Activated T-cell treated with anti-CD3 and anti-CD28 coated beads for 48 hours (primary cell): ENCODE data around the gene TMEM8B.

Experiments
- DNase-seq: peaks from one replicate; pipeline ENCODE4 v3.0.0-alpha.2; 2020; ENCODE audit warnings: low read depth

The TMEM8B gene

GRCh38 chr9:35811381-35812024, 17.5 kb upstream of the TMEM8B start:
- DNase-seq = no peak

- DNase-seq = peak; percentile 87
Measured at GRCh38 chr9:35812025-35812602, 16.9 kb upstream of the TMEM8B start, which contains the start of gene SPAG8. Gene SPAG8 (minus strand): TSS chr9:35812262. CDS start chr9:35812147, 115 bp downstream.

GRCh38 chr9:35813434-35814105, 15.5 kb upstream of the TMEM8B start:
- no peak for DNase-seq

GRCh38 chr9:35814106-35814840, 14.8 kb upstream of the TMEM8B start:
- peak; percentile 28 for DNase-seq

GRCh38 chr9:35814841-35815543, 14.0 kb upstream of the TMEM8B start, which contains the start of gene HINT2:
Gene HINT2 (minus strand): TSS chr9:35815042. CDS start chr9:35814979, 63 bp downstream.
- DNase-seq = peak; percentile 97

DNA sequence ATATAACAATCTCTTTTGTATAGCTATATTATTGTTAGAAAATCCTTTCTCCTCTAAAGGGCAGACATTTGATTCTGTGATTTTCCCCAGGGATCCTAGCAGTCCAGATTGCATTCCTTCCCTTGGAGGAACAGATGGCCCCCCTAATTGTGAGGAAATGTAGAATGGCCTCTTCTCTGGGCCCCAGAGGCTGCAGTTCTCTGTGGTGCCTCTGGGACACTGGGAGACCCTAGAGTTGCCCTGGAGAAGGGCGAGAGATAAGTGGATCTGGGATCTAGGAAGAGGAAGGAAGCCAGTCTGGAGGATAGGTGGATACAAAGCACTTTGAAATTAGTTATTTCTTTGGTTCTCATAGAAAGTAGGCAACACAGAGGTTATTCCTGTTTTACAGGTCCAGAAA, 12.3 kb upstream of the TMEM8B start:
- no peak for DNase-seq

DNA sequence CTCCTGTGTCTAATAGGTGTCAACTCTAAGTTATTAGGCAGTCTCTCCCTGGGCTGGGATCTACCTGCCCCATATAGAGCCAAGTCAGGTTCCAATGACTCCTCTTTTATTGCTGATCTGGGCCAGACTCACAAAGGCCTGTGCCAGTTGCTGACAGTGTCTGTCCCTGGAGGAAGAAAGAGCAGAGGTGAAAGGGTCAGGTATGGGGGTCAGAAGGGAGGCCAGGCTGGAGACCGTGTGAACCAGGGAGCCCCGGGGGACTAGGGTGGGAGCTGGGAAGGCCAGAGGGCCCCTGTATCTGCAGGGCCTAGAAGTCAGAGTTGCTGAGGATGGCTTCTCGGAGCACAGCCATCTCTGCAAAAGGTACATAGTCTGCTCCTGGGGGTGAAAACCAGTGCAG, 10.7 kb upstream of the TMEM8B start:
- no peak for DNase-seq

- no peak for DNase-seq
Measured at GRCh38 chr9:35820076-35820475, 9.0 kb upstream of the TMEM8B start.

GRCh38 chr9:35822926-35823325, 6.1 kb upstream of the TMEM8B start:
- DNase-seq = no peak

DNA sequence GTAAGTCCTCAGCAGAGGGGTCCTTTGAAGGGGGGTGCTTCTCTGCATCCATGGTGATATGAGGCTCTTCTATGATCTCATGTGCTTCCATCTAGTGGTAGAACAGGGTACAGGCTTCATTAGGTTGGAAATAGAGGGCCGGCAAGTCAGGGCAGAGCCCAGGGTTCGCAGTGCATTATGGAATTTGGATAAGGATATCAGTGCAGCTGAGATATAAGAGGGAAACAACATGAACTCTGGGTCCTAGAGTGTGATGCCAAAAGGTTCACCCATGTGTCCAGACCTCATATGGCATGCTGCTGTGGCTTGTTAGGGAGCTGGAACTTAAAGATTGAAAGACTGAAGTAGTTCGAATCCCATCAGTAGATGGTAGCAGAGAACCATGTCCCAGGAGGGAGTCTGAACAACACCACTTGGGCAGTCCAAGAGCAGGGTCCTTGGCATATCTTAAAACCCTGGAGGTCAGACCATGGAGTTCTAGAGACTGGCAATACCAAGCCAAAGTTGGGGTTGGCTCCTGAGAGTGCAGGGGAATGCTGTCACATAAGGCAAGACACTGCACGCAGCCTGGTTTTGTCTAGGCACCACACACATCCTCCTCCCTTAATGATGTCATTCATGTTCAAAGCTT, 2.8 kb upstream of the TMEM8B start:
- DNase-seq = no peak

- no peak for DNase-seq
Measured at GRCh38 chr9:35827486-35827885, 1.5 kb upstream of the TMEM8B start.

DNA sequence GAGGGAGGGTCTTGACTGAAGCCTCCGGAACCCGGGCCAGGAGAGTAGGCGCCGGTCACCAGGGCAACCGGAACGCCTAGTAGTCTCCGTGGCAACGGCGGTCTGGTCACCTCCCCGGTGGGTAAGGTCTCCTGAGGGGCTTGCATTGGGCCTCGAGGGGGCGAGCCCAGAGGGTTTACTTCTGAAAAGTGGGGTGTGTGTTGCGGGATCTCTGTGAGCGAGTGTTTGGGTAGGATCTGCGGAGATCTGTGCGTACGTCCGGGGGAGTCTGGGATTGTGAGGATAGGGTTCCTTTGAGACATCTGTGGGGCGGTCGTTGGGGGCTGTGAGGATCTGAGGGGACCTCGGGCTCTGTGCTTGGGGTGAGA, 328 bp upstream of the TMEM8B start, which contains the start of gene FAM221B:
Gene FAM221B, minus strand, starts transcription at position 17 of the 368 bp plus-strand sequence. CDS start 2,571 bp downstream, outside the sequence.
- DNase-seq = no peak

GRCh38 chr9:35829764-35830096, 702 bp downstream of the TMEM8B start:
- no peak for DNase-seq

DNA sequence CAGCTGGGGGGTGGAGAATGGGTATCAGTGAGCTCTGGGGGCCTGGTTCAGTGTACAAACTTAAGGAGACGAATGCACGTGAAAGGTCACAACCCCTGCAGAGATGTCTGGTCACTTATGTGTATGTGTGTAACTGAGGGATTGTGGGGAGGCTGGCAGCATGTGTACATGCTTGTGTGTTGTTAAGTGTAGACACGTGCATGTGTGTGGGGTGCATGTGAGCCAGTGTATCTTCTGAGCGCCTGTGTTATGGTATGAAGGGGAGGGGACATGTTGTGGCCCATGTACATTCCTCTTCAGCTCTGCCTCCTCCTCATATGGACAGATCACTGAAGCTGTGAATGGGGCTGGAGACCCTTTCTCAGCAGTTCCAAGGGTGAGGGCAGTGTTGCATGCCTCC, 2.0 kb downstream of the TMEM8B start:
- DNase-seq = no peak

DNA sequence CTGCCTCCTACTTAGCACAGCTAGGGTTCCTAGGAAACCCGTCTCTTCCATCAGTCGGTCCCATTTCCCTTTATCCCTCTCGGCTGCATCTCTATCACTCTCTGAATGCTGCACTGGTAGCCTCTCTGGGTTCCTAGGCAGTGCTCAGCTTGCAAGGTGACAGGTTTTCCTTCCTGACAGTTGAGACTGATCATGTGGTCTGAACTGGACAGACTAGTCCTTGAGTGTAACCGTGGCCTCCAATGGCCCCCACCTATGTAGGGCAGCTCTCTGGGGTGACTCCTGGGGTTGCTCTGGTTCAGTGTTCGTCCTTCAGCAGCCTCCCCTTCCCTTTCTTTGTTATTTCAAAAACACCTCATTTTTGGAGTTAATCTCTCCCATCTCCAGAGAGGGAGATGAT, 3.8 kb downstream of the TMEM8B start:
- no peak for DNase-seq

GRCh38 chr9:35834260-35835215, 5.5 kb downstream of the TMEM8B start:
- DNase-seq = no peak

- DNase-seq = no peak
Measured at GRCh38 chr9:35835216-35835632, 6.2 kb downstream of the TMEM8B start.

GRCh38 chr9:35835766-35836165, 6.7 kb downstream of the TMEM8B start:
- DNase-seq = no peak

DNA sequence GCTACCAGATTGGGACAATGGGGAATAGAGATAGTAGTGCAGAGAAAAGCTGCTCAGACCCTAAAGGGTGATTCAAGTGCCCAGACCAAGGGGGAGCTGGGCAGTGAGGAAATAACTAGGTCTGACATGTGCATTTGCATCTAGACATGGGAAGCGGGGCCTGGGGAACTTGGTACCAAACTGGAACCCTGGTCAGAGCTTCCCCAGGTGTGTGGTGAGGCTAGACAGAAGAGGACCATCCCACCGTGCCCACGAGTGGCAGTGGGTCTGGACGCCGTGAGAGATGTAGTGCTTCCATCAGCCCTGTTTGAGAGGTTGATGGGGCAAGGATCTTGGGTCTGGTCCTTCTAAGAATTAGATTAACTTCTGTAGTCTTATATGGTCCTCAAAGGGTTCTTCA, 7.6 kb downstream of the TMEM8B start:
- DNase-seq = no peak

DNA sequence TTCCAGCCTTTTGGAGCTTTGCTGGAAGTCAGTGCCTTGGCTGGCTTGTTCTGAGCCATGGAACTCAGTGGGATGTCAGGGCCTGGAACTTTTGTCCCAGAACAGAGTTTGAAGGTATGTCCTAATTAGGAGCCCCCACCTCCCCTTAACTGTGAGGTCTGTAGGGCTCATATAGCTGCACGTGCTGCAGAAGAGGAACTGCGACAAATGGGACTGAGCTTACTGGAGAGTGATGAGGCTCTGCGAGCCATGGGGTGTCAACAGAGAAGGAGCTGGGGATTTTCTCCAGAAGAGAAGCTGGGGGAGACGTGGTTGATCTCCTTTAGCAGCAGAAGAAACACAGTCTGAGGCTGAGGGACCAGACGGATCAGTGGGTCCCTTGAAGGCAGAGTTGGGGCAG, 10.9 kb downstream of the TMEM8B start:
- no peak for DNase-seq
